Measurements from ENCODE around the gene CPM. TPM values are rescaled to one million over a fixed set of nuclear protein-coding genes. Genes with fewer than 3 reads are reported as not detected.

The CPM gene
- total and polyA plus RNA-seq, 2 donors (not counting 3 experiments of a cell fraction or from before 2014, with no cell fraction given) = not detected

GRCh38 chr12:68970306-68970705 lies 37.3 kb upstream of the CPM start:
- Histone ChIP-seq H3K9me1 (replicated peaks; ENCODE audit: control insufficient read depth, extremely low read depth, insufficient read depth, low read length) (no peaks in the 10 kb centered on the region), H3K4me1 (ENCODE audit: control insufficient read depth, extremely low read depth, insufficient read depth, low read length) (no peaks in the 10 kb centered on the region), H3K36me3 (ENCODE audit: control insufficient read depth in 2 of 2, extremely low read depth in 1 of 2, insufficient read depth in 2 of 2, low read length in 2 of 2) (no peaks in the 10 kb centered on the region), H3K4me2 (ENCODE audit: insufficient read depth, low read length) (no peak overlapping the region), H3K79me2 (ENCODE audit: control insufficient read depth, insufficient read depth, low read length) (no peaks in the 10 kb centered on the region), H3K4me3 (replicated peaks in 1 of 3; ENCODE audit: insufficient read depth in 1 of 3, low read depth in 1 of 3, low read length in 3 of 3) (no peak overlapping the region), H3K27ac (ENCODE audit: insufficient read depth, low read depth, low read length) (no peak overlapping the region), H2AFZ (ENCODE audit: low read depth, low read length) (no peak overlapping the region), H4K20me1 (replicated peaks; ENCODE audit: control insufficient read depth, extremely low read depth, insufficient read depth, low read length) (no peaks in the 10 kb centered on the region), H3K27me3 (ENCODE audit: control insufficient read depth in 2 of 2, insufficient read depth in 2 of 2, low read length in 2 of 2) (peaks cover 0 to 3% of the 10 kb centered on the region in 2 experiments), H3K9ac (replicated peaks; ENCODE audit: extremely low read depth, insufficient read depth, low read length) (no peak overlapping the region), H3K9me3 (replicated peaks; ENCODE audit: control insufficient read depth, insufficient read depth, low read length) (no peaks in the 10 kb centered on the region)
- CTCF ChIA-PET = no interaction called here
- FAIRE-seq = no peak
- no peak for DNase-seq (ENCODE audit: low read depth, low spot score)
- TF ChIP-seq GATA2 (IDR thresholded peaks at IDR 0.05; ENCODE audit: insufficient read depth, insufficient read length, low read depth, low read length) (no peak), JUN (IDR thresholded peaks at IDR 0.05; ENCODE audit: borderline replicate concordance, insufficient read depth, insufficient read length, low read depth) (no peak), POLR2AphosphoS5 (IDR thresholded peaks at IDR 0.05; ENCODE audit: insufficient read depth, low read depth, low read length) (no peak), MAX (IDR thresholded peaks at IDR 0.05; ENCODE audit: insufficient read depth, insufficient read length) (no peak), FOS (IDR thresholded peaks at IDR 0.05; ENCODE audit: borderline replicate concordance, insufficient read depth, low read length) (no peak), EZH2 (IDR thresholded peaks at IDR 0.05; ENCODE audit: borderline replicate concordance, low read depth, low read length, severe bottlenecking) (no peak), CTCF (IDR thresholded peaks at IDR 0.05; ENCODE audit: extremely low read depth in 1 of 2, insufficient read depth in 1 of 2, low read depth in 1 of 2, low read length in 2 of 2) (no peak), POLR2A (IDR thresholded peaks at IDR 0.05; ENCODE audit: low read depth, low read length) (no peak), MYC (IDR thresholded peaks at IDR 0.05; ENCODE audit: low read depth, low read length) (no peak)
- POLR2A ChIA-PET = no interaction called here
- BruUV-seq (replicated peaks) = no TSS peak
- dilution Hi-C loops (cut with MboI; ENCODE audit: extremely low pct_ligation_motif_present, low sequenced_read_pairs) = no loop called here
- intact Hi-C loops (cut with micrococcal nuclease) = no loop called here
